AG04449 (cell line): ENCODE results near the gene MGAT4C.

Experiments used
- CTCF ChIA-PET: fragments of 350-600 bp; formaldehyde crosslinking; extraction: SDS; loops from one replicate; lab custom pipeline; 2021; ENCODE audit warnings: antibody characterized with exemption; lab: Yijun Ruan, JAX
- POLR2A ChIA-PET: fragments of 400-600, 350-600 bp; formaldehyde crosslinking; extraction: SDS; loops from one replicate; lab custom pipeline; 2020; ENCODE audit warnings: antibody characterized with exemption, inconsistent platforms; lab: Yijun Ruan, JAX
- DNase-seq: peaks from one replicate; pipeline ENCODE4 v3.0.0-alpha.2; 2010; ENCODE audit warnings: low read depth, low spot score
- H3K4me3 ChIP-seq: 2 replicates; pipeline ENCODE4 v1.5.1; 2011; ENCODE audit warnings: low read depth, mild to moderate bottlenecking, control low read depth, low read length
- CTCF ChIP-seq: IDR thresholded peaks from one replicate; pipeline ENCODE4 v1.5.1; 2011; ENCODE audit warnings: mild to moderate bottlenecking, moderate library complexity, low read length, control low read depth, inconsistent platforms; ENCODE audit not compliant: insufficient read depth; ENCODE audit errors: missing control alignments

MGAT4C gene

DNA sequence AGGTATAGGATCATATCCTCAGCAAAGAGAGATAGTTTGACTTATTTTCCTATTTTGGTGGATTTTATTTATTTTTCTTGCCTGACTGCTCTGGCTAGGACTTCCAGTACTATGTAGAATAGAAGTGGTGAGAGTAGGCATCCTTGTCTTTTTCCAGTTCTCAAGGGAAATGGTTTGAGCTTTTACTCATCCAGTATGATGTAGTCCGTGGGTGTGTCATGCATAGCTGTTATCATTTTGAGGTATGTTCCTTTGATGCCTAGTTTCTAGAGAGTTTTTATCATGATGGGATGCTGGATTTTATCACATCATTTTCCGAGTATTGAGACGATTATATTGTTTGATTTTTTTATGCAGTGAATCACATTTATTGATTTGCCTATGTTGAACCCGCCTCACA is 97.2 kb downstream of the MGAT4C start:
- no peak for DNase-seq
- ChIA-PET POLR2A (no interaction called here), CTCF (no interaction called here)
- TF ChIP-seq CTCF = no peak
- H3K4me3 ChIP-seq = no peak overlapping the region

- ChIA-PET CTCF (no interaction called here), POLR2A (no interaction called here)
- no peak for DNase-seq
- no peak for TF ChIP-seq CTCF
- no peak overlapping the region for H3K4me3 ChIP-seq
These were observed 101.6 kb downstream of the MGAT4C start for GRCh38 chr12:86154620-86155019.

- no peak for TF ChIP-seq CTCF
- no peak for DNase-seq
- H3K4me3 ChIP-seq = no peak overlapping the region
- POLR2A ChIA-PET = no interaction called here
- CTCF ChIA-PET = no interaction called here
These were observed 107.6 kb downstream of the MGAT4C start for GRCh38 chr12:86148612-86149011.

GRCh38 chr12:86148071-86148470 is 108.1 kb downstream of the MGAT4C start:
- POLR2A ChIA-PET = no interaction called here
- H3K4me3 ChIP-seq = no peak overlapping the region
- TF ChIP-seq CTCF = no peak
- CTCF ChIA-PET = no interaction called here
- no peak for DNase-seq

GRCh38 chr12:86145156-86145555 is 111.0 kb downstream of the MGAT4C start:
- CTCF ChIA-PET = no interaction called here

DNA sequence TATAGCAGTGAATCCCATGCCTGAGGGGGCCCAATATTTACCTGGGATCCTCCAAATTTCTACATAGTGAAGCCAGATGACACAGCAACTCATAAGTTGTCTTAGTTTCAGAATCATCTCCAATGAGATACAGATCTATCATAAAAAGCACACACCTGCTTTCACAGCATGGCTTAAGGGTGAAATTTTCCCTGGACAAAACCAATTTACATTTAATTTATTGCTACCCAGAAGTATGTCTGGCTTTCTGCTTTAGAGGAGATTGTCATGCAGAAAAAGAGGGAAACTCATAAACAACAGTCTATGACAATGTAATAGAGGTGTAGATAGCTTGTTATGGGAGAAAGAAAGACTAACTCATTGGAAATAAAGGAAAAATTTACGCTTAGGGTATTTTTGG is 113.0 kb downstream of the MGAT4C start:
- POLR2A ChIA-PET = no interaction called here
- no peak overlapping the region for H3K4me3 ChIP-seq
- DNase-seq = no peak
- no peak for TF ChIP-seq CTCF
- CTCF ChIA-PET = no interaction called here

More at GRCh38 chr12:86145156-86145555, 111.0 kb downstream of the MGAT4C start:
- POLR2A ChIA-PET = no interaction called here
- no peak overlapping the region for H3K4me3 ChIP-seq
- no peak for DNase-seq
- no peak for TF ChIP-seq CTCF
